ENCODE measurements around the gene TBC1D22B. TPM values are rescaled to one million over a fixed set of nuclear protein-coding genes. Genes with fewer than 3 reads are reported as not detected.

The TBC1D22B gene
- polyA plus RNA-seq, 1 of the 3 experiments (the other 2 are of a cell fraction): 5.3 TPM

DNA sequence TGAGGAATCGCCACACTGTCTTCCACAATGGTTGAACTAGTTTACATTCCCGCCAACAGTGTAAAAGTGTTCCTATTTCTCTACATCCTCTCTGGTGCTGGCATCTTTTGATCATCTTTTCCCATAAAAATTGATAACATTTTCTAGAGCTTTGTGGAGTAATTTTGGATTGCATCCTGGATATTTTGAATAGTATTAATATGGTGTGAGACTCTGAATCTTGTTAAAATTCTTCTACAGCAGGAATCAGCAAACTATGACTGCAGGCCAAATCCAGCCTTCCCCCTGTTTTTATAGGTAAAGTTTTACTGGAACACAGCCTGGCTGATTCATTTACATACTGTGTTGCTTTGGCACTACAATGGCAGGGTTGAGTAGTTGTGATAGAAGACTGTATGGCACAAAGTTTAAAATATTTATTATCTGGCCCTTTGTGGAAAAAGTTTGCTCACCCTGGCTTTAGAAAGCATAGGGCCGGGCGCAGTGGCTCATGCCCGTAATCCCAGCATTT, 81.2 kb downstream of the TBC1D22B start (continued):
- TF ChIP-seq, protein P1, sequence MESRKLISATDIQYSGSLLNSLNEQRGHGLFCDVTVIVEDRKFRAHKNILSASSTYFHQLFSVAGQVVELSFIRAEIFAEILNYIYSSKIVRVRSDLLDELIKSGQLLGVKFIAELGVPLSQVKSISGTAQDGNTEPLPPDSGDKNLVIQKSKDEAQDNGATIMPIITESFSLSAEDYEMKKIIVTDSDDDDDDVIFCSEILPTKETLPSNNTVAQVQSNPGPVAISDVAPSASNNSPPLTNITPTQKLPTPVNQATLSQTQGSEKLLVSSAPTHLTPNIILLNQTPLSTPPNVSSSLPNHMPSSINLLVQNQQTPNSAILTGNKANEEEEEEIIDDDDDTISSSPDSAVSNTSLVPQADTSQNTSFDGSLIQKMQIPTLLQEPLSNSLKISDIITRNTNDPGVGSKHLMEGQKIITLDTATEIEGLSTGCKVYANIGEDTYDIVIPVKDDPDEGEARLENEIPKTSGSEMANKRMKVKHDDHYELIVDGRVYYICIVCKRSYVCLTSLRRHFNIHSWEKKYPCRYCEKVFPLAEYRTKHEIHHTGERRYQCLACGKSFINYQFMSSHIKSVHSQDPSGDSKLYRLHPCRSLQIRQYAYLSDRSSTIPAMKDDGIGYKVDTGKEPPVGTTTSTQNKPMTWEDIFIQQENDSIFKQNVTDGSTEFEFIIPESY (IDR thresholded peaks at IDR 0.05; ENCODE audit: borderline replicate concordance, low read depth): no peak
- no peak for TF ChIP-seq FOXJ3 (CRISPR knock-in tag; IDR thresholded peaks at IDR 0.05)
- no peak for TF ChIP-seq TCF12 (IDR thresholded peaks at IDR 0.05)
- no peak for TF ChIP-seq NFIC (IDR thresholded peaks at IDR 0.05; ENCODE audit: borderline replicate concordance)

DNA sequence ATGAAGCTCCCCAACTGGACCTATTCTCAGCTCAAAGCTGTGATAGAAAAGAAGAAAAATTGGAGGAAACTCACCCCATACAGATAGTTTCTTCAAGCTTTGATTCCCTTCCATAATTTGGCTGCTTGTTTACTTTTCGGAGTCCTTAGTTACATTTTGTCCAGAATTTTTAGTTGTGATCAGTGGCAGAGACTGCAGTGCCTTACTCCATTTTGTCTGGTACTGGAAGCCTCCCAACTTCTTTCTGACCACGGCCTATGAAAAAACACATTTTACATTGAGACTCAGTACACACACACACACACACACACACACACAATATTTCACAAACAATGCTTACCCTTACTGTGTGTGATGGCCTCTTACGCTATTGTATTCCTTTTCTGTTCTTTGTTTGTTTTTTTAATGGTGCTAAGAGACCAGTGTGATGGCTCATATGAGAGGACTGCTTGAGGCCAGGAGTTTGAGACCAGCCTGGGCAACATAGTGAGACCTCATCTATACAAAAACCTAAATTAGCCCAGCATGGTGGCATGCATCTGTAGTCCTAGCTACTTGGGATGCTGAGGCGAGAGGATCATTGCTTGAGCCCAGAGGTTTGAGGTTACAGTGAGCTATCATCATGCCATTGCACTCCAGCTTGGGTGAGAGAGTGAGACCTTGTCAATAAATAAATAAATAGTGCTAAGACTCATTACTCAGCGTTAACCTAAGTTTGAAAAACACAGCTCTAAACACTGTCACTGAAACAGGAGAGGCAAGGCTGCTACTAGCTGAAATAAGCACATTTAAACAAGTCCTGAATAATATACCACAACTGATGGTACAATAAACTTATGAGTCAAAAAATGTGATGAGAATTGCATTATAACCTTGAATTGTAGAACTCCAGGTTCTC, 82.4 kb downstream of the TBC1D22B start:
- H3K27ac ChIP-seq (ENCODE audit: low read depth in 2 of 2, low read length in 1 of 2): no peak overlapping the region
- H3K9me2 ChIP-seq: no peaks in the 10 kb centered on the region
- H3K4me2 ChIP-seq: no peak overlapping the region
- H3K9ac ChIP-seq: no peak overlapping the region
- no peaks in the 10 kb centered on the region for H4K20me1 ChIP-seq (ENCODE audit: insufficient read depth)
- H3K36me3 ChIP-seq (replicated peaks in 1 of 2; ENCODE audit: control insufficient read depth in 1 of 2, insufficient read depth in 2 of 2, low read length in 1 of 2): no peaks in the 10 kb centered on the region
- ChIA-PET CTCF (interaction anchor here (0.6 to 1.7 kb wide), 4 partner anchors 9 to 352 kb away, joined by 3 to 4 read pairs (median 3); no protein-coding TSS in a partner anchor), POLR2A (no interaction called here)
- no peak overlapping the region for H3K4me3 ChIP-seq (ENCODE audit: low read depth in 2 of 2, low read length in 1 of 2)
- no peaks in the 10 kb centered on the region for H3K79me2 ChIP-seq (ENCODE audit: insufficient read depth)
- no peak overlapping the region for H2AFZ ChIP-seq (ENCODE audit: low read depth)
- no peaks in the 10 kb centered on the region for H3K4me1 ChIP-seq (ENCODE audit: control insufficient read depth in 1 of 2, insufficient read depth in 2 of 2, low read depth in 1 of 2, low read length in 1 of 2)
- H3F3A ChIP-seq (replicated peaks; ENCODE audit: insufficient read depth): no peaks in the 10 kb centered on the region
- 93% methylated on average over 5 of the region's 5 CpGs for WGBS (ENCODE audit: low lambda C conversion rate)
- DNase-seq: no peak
- no peaks in the 10 kb centered on the region for H3K9me3 ChIP-seq
- TF ChIP-seq FOXM1 (IDR thresholded peaks at IDR 0.05; ENCODE audit: low read depth): no peak
- no peak for TF ChIP-seq SIN3A (IDR thresholded peaks at IDR 0.05; ENCODE audit: borderline replicate concordance, low read depth, low read length)
- no peaks in the 10 kb centered on the region; the same call in 1 of the 2 replicates for H3K27me3 ChIP-seq (ENCODE audit: insufficient read depth)

DNA sequence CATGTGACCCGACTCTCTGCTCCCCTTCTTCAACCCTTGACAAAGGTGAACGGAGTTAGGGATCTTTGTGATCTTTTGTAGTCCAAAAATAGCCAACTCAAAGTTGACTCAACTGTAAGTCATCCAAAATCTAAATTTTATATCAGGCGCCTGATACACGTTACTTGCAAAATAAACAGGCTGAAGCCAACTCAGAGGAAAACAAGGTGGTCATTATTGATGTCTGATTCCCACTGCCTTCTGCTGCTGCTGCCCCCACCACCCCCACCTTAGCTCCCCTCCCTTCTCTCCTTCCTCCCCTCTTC, 83.0 kb downstream of the TBC1D22B start:
- Histone ChIP-seq H3K36me3 (replicated peaks in 1 of 2; ENCODE audit: control insufficient read depth in 1 of 2, insufficient read depth in 2 of 2, low read length in 1 of 2) (no peaks in the 10 kb centered on the region), H3K27me3 (ENCODE audit: insufficient read depth) (no peaks in the 10 kb centered on the region; the same call in 1 of the 2 replicates), H3K79me2 (ENCODE audit: insufficient read depth) (no peaks in the 10 kb centered on the region), H3K4me3 (ENCODE audit: low read depth in 2 of 2, low read length in 1 of 2) (no peak overlapping the region), H3K27ac (ENCODE audit: low read depth in 2 of 2, low read length in 1 of 2) (no peak overlapping the region), H3K4me2 (no peak overlapping the region), H2AFZ (ENCODE audit: low read depth) (no peak overlapping the region), H4K20me1 (ENCODE audit: insufficient read depth) (no peaks in the 10 kb centered on the region), H3K9me2 (no peaks in the 10 kb centered on the region), H3F3A (replicated peaks; ENCODE audit: insufficient read depth) (no peaks in the 10 kb centered on the region), H3K9ac (no peak overlapping the region), H3K4me1 (ENCODE audit: control insufficient read depth in 1 of 2, insufficient read depth in 2 of 2, low read depth in 1 of 2, low read length in 1 of 2) (no peaks in the 10 kb centered on the region), H3K9me3 (no peaks in the 10 kb centered on the region)
- ChIA-PET CTCF (interaction anchor here (0.7 to 1.3 kb wide), 2 partner anchors 14 to 15 kb away, joined by 3 read pairs; no protein-coding TSS in a partner anchor), POLR2A (no interaction called here)
- DNase-seq: no peak
- 73% methylated on average over 4 of the region's 4 CpGs for WGBS (ENCODE audit: low lambda C conversion rate)
- TF ChIP-seq SIN3A (IDR thresholded peaks at IDR 0.05; ENCODE audit: borderline replicate concordance, low read depth, low read length): no peak
- TF ChIP-seq, protein P2, sequence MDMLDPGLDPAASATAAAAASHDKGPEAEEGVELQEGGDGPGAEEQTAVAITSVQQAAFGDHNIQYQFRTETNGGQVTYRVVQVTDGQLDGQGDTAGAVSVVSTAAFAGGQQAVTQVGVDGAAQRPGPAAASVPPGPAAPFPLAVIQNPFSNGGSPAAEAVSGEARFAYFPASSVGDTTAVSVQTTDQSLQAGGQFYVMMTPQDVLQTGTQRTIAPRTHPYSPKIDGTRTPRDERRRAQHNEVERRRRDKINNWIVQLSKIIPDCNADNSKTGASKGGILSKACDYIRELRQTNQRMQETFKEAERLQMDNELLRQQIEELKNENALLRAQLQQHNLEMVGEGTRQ (IDR thresholded peaks at IDR 0.05; ENCODE audit: borderline replicate concordance, low read depth, low read length): no peak
- TF ChIP-seq TAF1 (IDR thresholded peaks at IDR 0.05; ENCODE audit: borderline replicate concordance, low read depth, low read length): no peak
- TF ChIP-seq TCF12 (IDR thresholded peaks at IDR 0.05): no peak
- no peak for TF ChIP-seq SMC3 (IDR thresholded peaks at IDR 0.05; ENCODE audit: low read depth, low read length)
- TF ChIP-seq EP300 (IDR thresholded peaks at IDR 0.05; ENCODE audit: borderline replicate concordance in 1 of 2, low read depth in 1 of 2, low read length in 1 of 2): no peak
